GM18907 (cell line): ENCODE results near the gene ABL1.
A peak's percentile ranks its signal among the peaks of the same experiment; 100 is the strongest.
"Not testable (repeated sequence)": the region's sequence is repeated elsewhere in the genome, so short reads cannot be mapped to it uniquely, and the experiment has no call there.

Experiments used
- ATAC-seq: cut with Tn5 transposase; IDR thresholded peaks from one replicate; pipeline ENCODE4 v1.9.1; 2021; ENCODE audit warnings: mild to moderate bottlenecking, moderate library complexity; ENCODE audit not compliant: unreplicated experiment

The ABL1 gene

GRCh38 chr9:130834371-130835336, at the start of gene ABL1:
Gene ABL1, plus strand, starts transcription at chr9:130835254. Its CDS starts 193 bp downstream, at chr9:130835447.
- peak; percentile 81 for ATAC-seq

GRCh38 chr9:130785940-130786508, 49.0 kb upstream of the ABL1 start:
- no peak for ATAC-seq

DNA sequence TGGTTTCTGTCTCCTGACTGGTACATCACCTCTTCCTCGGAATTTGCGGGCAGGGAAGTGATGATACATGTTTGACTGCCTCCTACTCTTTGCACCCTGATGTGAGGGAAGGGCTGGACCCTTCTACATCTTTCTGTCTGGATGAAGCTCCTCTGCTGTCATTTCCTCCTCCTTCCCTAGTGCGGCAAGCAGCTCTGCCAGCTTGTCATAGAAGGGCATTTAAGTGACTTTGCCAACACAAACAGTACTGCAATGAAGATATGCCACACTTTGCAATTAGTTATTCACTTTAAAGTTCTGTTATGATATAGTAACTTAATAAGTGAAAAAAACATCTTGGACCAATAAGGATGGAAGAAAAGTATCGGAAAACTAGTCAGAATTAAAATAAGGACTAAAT, 48.5 kb upstream of the ABL1 start:
- ATAC-seq = no peak

GRCh38 chr9:130789747-130790672, 45.0 kb upstream of the ABL1 start:
- no peak for ATAC-seq

DNA sequence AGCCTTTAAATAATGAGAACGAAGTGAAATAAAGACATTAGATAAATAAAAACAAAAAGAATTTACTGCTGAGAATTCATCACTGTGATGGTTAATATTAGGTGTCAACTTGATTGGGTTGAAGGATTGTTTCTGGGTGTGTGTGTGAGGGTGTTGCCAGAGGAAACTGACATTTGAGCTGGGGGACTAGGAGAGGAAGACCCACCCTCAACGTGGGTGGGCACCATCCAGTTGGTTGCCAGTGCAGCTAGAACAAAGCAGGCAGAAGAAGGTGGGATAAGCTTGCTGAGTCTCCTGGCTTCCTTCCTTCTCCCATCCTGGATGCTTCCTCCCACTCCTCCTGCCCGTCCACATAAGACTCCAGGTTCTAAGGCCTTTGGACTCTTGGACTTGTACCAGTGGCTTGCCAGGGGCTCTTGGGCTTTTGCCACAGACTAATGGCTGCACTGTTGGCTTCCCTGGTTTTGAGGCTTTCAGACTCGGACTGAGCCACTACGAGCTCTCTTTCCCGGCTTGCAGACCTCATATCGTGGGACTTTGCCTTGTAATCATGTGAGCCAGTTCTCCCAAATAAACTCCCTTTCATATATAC, 43.7 kb upstream of the ABL1 start:
- ATAC-seq = no peak

- no peak for ATAC-seq
These were observed 41.5 kb upstream of the ABL1 start for GRCh38 chr9:130793589-130793988.

DNA sequence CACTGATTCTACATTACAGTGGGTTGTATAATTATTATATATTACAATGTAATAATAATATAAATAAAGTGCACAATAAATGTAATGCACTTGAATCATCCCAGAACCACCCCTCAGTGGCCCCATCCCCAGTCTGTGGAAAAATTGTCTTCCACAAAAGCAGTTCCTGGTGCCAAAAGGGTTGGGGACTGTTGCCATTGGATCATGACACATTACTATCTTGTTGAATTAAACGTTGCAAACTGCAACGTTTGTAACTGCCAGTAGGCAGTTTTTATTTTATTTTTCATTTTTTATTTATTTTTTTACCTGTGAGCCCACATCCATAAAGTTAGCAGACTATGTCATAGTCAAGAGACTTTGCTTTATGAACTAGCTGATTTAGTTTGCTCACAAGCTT, 41.0 kb upstream of the ABL1 start:
- not testable (repeated sequence) for ATAC-seq

DNA sequence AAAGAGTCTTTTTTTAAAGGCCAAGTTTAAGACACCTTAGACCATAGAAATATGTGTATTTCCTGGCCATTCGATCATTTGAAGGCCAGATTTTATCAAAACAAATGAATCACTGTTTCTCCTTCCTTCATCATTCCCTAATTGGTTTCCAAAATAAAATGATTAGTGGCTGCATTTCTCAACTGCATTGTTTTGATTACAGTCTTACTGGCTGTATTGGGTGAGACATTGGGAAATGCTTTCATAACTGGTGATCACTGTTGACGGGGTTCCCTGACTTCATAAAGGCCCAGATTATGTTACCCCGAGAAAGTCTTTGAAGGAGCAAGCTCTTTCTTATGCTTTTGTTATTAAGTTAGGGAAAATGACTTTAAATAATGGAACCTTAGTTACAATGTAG, 40.6 kb upstream of the ABL1 start:
- not testable (repeated sequence) for ATAC-seq

- ATAC-seq = no peak
These were observed 40.0 kb upstream of the ABL1 start for GRCh38 chr9:130794923-130795495.

- not testable (repeated sequence) for ATAC-seq
These were observed 31.9 kb upstream of the ABL1 start for GRCh38 chr9:130803116-130803515.

- ATAC-seq = peak; percentile 76
These were observed 29.3 kb upstream of the ABL1 start for GRCh38 chr9:130805510-130806326.

DNA sequence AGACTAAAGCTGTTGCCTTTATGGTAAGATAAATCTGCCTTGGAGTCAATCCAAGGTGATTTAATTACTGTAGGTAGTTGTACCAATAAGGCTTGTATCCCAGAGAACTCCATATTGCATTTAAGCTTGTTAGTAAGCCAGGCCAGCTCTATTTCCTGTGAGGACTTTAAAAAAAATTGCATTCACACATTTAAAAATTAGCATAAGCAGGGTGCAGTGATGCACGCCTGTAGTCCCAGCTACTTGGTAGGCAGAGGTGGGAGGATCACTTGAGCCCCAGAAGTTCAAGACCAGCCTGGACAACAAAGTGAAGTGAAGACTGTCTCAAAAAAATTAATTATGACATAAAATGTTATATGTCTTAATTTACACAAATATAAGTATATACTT, 28.7 kb upstream of the ABL1 start:
- ATAC-seq = no peak

- ATAC-seq = no peak
These were observed 24.4 kb upstream of the ABL1 start for GRCh38 chr9:130810609-130811136.

- ATAC-seq = no peak
These were observed 19.7 kb upstream of the ABL1 start for GRCh38 chr9:130815242-130815808.

DNA sequence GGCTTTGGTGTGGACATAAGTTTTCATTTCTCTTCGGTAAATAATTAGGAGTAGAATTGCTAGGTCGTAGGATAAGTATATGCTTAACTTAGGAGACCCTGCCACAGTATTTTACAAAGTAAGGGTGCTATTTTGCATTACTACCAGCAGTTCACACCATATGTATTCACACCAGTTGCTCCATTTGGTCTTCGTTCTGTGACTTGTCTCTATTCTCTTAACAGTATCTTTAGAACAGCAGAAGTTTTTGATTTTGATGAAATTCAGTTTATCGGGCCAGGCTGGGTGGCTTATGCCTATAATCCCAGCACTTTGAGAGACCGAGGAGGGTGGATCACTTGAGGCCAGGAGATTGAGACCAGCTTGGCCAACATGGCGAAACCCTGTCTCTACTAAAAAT, 17.1 kb upstream of the ABL1 start:
- ATAC-seq = no peak

GRCh38 chr9:130820135-130820738, 14.8 kb upstream of the ABL1 start:
- ATAC-seq = no peak

GRCh38 chr9:130823435-130823834, 11.6 kb upstream of the ABL1 start:
- no peak for ATAC-seq

- no peak for ATAC-seq
These were observed 11.0 kb upstream of the ABL1 start for GRCh38 chr9:130824079-130824478.
